HG02840 (cell line): Measurements from ENCODE around the gene HIVEP2.

ENCODE experiments used
- ATAC-seq: cut with Tn5 transposase; IDR thresholded peaks from one replicate; pipeline ENCODE4 v1.9.1; 2021; ENCODE audit warnings: mild to moderate bottlenecking, moderate library complexity, moderate number of reproducible peaks; ENCODE audit not compliant: unreplicated experiment, low FRiP score

The HIVEP2 gene

GRCh38 chr6:142946924-142947713 is 2.1 kb upstream of the HIVEP2 start:
- ATAC-seq = peak; percentile 59

GRCh38 chr6:142946181-142946923 is 1.4 kb upstream of the HIVEP2 start:
- peak; percentile 24 for ATAC-seq

GRCh38 chr6:142945446-142946180 is 637 bp upstream of the HIVEP2 start:
- ATAC-seq = peak; percentile 11

- no peak for ATAC-seq
Observed at GRCh38 chr6:142944124-142945048, 590 bp downstream of the HIVEP2 start.

GRCh38 chr6:142943711-142944123 is 1.3 kb downstream of the HIVEP2 start:
- no peak for ATAC-seq

GRCh38 chr6:142942805-142943227 is 2.2 kb downstream of the HIVEP2 start:
- ATAC-seq = no peak

- ATAC-seq = no peak
Observed at GRCh38 chr6:142942238-142942637, 2.7 kb downstream of the HIVEP2 start.

GRCh38 chr6:142941018-142941417 is 4.0 kb downstream of the HIVEP2 start:
- ATAC-seq = no peak

- no peak for ATAC-seq
Observed at GRCh38 chr6:142940487-142940886, 4.5 kb downstream of the HIVEP2 start.

- ATAC-seq = no peak
Observed at GRCh38 chr6:142938510-142938909, 6.5 kb downstream of the HIVEP2 start.

- no peak for ATAC-seq
Observed at GRCh38 chr6:142937986-142938385, 7.0 kb downstream of the HIVEP2 start.

GRCh38 chr6:142935553-142936517 is 9.1 kb downstream of the HIVEP2 start:
- peak; percentile 43 for ATAC-seq

GRCh38 chr6:142934599-142934998 is 10.4 kb downstream of the HIVEP2 start:
- ATAC-seq = no peak

GRCh38 chr6:142934106-142934505 is 10.9 kb downstream of the HIVEP2 start:
- ATAC-seq = no peak

- ATAC-seq = no peak
Observed at GRCh38 chr6:142933701-142934100, 11.3 kb downstream of the HIVEP2 start.

GRCh38 chr6:142932889-142933288 is 12.1 kb downstream of the HIVEP2 start:
- no peak for ATAC-seq

- no peak for ATAC-seq
Observed at GRCh38 chr6:142929751-142930358, 15.1 kb downstream of the HIVEP2 start.

- ATAC-seq = no peak
Observed at GRCh38 chr6:142927904-142928303, 17.1 kb downstream of the HIVEP2 start.

GRCh38 chr6:142927271-142927580 is 17.8 kb downstream of the HIVEP2 start:
- no peak for ATAC-seq
